ENCODE results near the gene USP12.
"Not testable (repeated sequence)": the region's sequence is repeated elsewhere in the genome, so short reads cannot be mapped to it uniquely, and the experiment has no call there.

USP12 gene

DNA sequence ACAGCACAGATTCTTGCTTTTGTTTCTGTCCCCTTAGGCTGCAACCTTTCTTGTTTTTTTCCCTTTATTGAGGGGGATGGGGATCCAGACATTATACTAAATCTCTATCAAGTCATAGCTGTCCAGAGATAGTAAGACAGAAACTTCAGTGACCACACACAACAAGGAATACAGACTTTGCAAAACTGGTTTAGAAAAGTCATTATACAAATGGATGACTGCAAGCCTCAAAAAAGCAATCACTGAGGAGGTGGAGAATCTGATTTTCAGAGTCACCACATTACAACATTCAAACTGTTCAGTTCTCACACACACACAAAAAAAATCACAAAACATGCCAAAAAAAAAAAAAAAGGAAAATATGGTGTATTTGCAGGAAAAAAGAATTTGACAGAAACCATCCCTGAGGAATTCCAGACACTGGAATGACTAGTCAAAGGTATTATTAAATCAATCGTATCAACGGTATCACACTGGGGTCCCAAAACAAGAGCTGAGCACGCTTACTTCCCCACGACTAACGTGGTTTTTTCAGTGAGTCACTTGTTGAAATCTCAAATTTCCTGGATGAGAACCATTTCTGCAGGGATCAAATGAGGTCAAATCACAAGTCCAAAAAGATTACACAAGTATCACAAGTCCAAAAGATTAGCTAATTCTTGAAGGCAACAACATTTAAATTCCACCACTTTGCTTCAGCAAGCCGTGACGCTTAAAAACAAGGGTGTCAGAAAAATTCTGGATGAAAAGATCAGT, 41.2 kb downstream of the USP12 start:
- peaks cover 91% of the 10 kb centered on the region for H3K4me1 Mint-ChIP-seq (ENCODE audit: low read depth)
- peak overlapping the region; percentile 66 for H3K4me3 Mint-ChIP-seq
- peaks cover 55% of the 10 kb centered on the region for H3K36me3 Mint-ChIP-seq (ENCODE audit: low read depth)

DNA sequence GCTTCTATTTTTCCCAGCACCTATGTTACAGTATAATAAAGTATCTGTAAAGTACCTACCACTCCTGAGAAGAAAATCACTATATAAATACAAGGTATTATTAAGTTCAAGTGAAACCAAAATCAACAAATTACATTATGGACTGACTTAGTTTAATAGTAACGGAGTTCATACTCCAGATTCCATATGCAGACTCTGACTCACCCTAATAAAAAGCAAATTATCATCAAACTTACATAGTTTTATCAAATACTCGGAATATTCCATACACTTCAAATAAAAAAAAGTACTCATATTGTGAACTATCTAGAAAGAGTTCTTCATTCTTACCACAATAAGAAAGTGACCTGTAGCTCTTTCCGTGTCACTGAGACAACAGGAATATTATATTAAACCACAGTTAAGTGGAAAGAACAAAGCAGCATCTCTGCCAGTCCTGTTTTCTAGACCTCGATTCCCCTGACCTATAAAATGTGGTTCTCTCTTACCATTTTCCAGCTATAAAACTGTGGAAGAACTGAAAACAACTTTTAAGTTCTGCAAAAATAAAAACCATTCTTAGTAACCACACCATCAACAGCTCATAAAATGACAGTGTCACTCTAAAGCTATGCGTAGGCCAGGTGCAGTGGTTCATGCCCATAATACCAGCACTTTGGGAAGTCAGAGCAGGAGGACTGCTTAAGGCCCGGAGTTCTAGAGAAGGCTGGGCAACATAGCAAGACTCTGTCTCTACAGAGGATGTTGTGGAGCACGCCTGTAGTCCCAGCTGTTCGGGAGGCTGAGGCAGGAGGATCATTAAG, 42.6 kb downstream of the USP12 start:
- peak overlapping the region; percentile 12 for H3K4me3 Mint-ChIP-seq
- H3K9me3 Mint-ChIP-seq, result peaks cover 16% of the 10 kb centered on the region
- H3K27me3 Mint-ChIP-seq, result no peaks in the 10 kb centered on the region
- peaks cover 62% of the 10 kb centered on the region for H3K36me3 Mint-ChIP-seq (ENCODE audit: low read depth)
- DNase-seq, result no peak
- peak overlapping the region; percentile 71 for H3K27ac Mint-ChIP-seq
- peaks cover 88% of the 10 kb centered on the region for H3K4me1 Mint-ChIP-seq (ENCODE audit: low read depth)

More for the DNA sequence above, 41.2 kb downstream of the USP12 start:
- no peaks in the 10 kb centered on the region for H3K27me3 Mint-ChIP-seq
- DNase-seq, result no peak
- H3K27ac Mint-ChIP-seq, result peak overlapping the region; percentile 98
- peaks cover 7% of the 10 kb centered on the region for H3K9me3 Mint-ChIP-seq

DNA sequence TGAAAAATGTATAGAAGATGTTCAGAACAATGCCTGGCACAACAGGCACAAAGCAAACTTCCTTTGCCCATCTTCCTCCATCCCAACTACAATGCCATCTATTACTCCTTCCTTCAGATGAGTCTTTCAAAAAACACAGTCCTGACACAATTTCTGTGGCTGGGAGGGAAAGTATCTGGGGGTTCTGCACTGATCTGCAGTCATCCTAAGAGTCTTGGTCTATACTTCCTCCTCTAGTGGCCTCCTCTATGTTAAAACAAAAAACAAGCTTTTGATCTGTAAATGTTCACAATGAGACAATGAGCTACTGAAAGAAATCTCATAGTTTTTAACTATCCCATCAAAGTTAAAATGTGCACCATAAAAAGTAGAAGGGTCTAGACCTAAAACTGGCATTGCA, 44.8 kb downstream of the USP12 start:
- Mint-ChIP-seq H3K4me1 (ENCODE audit: low read depth) (peaks cover 79% of the 10 kb centered on the region), H3K27ac (peak overlapping the region; percentile 13), H3K4me3 (no peak overlapping the region), H3K36me3 (ENCODE audit: low read depth) (peaks cover 81% of the 10 kb centered on the region), H3K27me3 (no peaks in the 10 kb centered on the region), H3K9me3 (peaks cover 26% of the 10 kb centered on the region)
- DNase-seq, result no peak

DNA sequence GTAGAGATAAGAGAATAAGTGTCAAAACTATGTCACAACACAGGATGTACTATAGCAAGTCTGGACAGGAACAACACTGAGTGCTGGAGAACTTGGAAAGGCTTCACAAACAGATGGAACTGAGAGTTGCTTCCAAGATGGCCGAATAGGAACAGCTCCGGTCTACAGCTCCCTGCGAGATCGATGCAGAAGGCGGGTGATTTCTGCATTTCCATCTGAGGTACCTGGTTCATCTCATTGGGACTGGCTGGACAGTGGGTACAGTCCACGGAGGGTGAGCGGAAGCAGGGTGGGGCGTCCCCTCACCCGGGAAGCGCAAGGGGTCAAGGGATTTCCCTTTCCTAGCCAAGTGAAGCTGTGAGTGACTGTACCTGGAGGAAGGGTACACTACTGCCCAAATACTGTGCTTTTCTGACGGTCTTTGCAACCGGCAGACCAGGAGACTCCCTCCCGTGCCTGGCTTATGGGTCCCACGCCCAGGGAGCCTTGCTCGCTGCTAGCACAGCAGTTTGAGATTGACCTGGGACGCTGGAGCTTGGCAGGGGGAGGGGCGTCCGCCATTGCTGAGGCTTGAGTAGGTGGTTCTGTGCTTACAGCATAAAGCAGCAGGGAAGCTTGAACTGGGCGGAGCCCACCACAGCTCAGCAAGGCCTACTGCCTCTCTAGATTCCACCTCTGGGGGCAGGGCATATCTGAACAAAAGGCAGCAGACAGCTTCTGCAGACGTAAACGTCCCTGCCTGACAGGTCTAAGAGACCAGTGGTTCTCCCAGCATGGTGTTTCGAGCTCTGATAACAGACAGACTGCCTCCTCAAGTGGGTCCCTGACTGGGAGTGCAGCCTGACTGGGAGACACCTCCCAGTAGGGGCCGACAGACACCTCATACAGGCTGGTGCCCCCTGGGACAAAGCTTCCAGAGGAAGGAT, 46.0 kb downstream of the USP12 start:
- peaks cover 88% of the 10 kb centered on the region for H3K36me3 Mint-ChIP-seq (ENCODE audit: low read depth)
- peaks cover 26% of the 10 kb centered on the region for H3K9me3 Mint-ChIP-seq
- no peak overlapping the region for H3K27ac Mint-ChIP-seq
- DNase-seq, result no peak
- H3K27me3 Mint-ChIP-seq, result no peaks in the 10 kb centered on the region
- H3K4me1 Mint-ChIP-seq (ENCODE audit: low read depth), result peaks cover 78% of the 10 kb centered on the region
- no peak overlapping the region for H3K4me3 Mint-ChIP-seq

DNA sequence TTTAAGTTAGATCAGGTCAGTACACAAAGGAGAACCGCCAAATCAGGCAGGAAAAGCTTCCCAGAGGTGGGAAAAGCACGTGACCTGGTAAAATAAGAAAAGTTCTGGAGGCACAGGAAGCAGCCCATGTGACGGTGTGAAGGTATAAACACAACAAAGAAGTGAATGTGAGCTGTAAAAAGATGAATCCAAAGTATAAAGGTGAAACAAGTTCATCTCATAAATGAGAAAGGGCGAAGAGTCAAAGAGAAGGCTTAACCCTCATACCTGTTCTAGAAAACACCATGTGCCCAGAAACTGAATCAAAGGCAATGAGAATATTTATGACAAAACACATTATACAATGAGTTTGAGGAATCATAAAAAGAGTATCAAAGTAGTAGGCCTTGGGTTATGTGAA, 47.0 kb downstream of the USP12 start:
- H3K36me3 Mint-ChIP-seq (ENCODE audit: low read depth), result peaks cover 88% of the 10 kb centered on the region
- H3K4me1 Mint-ChIP-seq (ENCODE audit: low read depth), result peaks cover 74% of the 10 kb centered on the region
- DNase-seq, result no peak
- no peak overlapping the region for H3K27ac Mint-ChIP-seq
- H3K9me3 Mint-ChIP-seq, result peaks cover 22% of the 10 kb centered on the region
- H3K4me3 Mint-ChIP-seq, result no peak overlapping the region
- H3K27me3 Mint-ChIP-seq, result no peaks in the 10 kb centered on the region

DNA sequence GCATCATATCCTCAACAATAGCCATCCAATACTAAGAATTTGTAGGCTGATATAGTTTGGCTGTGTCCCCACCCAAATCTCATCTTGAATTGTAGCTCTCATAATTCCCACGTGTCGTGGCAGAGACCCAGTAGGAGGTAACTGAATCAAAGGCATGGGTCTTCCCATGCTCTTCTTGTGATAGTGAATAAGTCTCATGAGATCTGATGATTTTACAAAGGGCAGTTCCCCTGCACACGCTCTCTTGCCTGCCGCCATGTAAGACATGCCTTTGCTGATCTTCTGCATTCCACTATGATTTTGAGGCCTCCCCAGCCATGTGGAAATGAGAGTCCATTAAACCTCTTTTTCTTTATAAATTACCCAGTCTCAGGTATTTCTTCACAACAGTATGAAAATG, 48.2 kb downstream of the USP12 start:
- Mint-ChIP-seq H3K36me3 (ENCODE audit: low read depth) (peaks cover 87% of the 10 kb centered on the region), H3K4me1 (ENCODE audit: low read depth) (peaks cover 74% of the 10 kb centered on the region), H3K9me3 (peaks cover 22% of the 10 kb centered on the region)
- not testable (repeated sequence) for H3K27ac Mint-ChIP-seq, H3K27me3 Mint-ChIP-seq, H3K4me3 Mint-ChIP-seq, DNase-seq

DNA sequence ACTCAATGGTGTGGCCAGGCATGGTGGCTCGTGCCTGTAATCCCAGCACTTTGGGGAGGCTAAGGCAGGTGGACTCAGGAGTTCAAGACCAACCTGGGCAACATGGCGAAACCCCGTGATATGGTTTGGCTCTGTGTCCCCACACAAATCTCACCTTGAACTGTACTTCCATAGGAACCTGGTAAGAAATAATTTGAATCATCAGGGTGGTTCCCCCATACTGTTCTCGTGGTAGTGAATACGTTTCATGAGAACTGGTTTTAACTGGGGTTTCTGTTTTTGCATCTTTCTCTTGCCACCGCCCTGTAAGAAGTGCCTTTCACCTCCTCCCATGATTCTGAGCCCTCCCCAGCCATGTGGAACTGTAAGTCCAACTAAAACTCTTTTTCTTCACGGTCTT, 49.6 kb downstream of the USP12 start:
- H3K9me3 Mint-ChIP-seq, result peaks cover 22% of the 10 kb centered on the region
- H3K4me3 Mint-ChIP-seq, result no peak overlapping the region
- H3K36me3 Mint-ChIP-seq (ENCODE audit: low read depth), result peaks cover 87% of the 10 kb centered on the region
- no peak for DNase-seq
- H3K27me3 Mint-ChIP-seq, result no peaks in the 10 kb centered on the region
- peaks cover 71% of the 10 kb centered on the region for H3K4me1 Mint-ChIP-seq (ENCODE audit: low read depth)
- H3K27ac Mint-ChIP-seq, result peak overlapping the region; percentile 29

DNA sequence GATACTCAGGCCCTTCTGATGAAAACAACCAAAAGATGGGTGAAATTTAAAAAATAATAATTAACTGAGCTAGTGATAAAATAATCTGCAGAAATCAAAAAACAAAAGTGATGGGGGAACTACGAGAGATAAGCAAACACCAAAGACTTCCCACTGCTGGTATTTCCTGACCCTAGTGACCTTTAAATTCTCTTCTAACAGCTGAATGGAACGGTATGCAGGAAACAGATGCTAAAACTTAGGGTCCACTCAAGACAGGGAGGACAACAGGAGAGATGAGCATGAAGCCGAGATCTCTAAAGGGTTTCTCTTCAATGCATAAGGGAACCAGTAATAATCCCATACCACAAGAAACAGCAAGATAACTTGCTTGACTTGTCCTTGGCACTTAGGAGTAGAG, 50.8 kb downstream of the USP12 start:
- Mint-ChIP-seq H3K9me3 (peaks cover 22% of the 10 kb centered on the region), H3K27ac (no peak overlapping the region), H3K4me3 (no peak overlapping the region), H3K4me1 (ENCODE audit: low read depth) (peaks cover 60% of the 10 kb centered on the region), H3K36me3 (ENCODE audit: low read depth) (peaks cover 91% of the 10 kb centered on the region), H3K27me3 (no peaks in the 10 kb centered on the region)
- no peak for DNase-seq

DNA sequence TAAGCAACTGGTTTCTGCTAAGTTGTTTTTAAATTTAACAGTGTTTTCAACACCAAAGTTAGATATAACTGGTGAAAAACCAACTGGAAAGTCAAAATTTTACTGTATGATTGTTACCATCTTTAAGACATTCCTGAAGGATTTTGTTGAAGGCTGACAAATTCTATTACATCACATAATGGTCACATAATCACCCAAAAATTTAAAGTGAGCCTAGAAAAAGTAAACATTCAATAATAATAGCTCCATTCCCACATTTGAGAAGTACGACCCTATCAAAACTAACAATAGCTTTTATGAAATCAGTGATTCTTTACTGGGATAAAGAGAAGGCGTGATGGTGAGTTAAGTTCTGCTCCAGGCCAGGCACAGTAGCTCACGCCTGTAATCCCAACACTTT, 51.6 kb downstream of the USP12 start:
- DNase-seq, result no peak
- Mint-ChIP-seq H3K9me3 (peaks cover 19% of the 10 kb centered on the region), H3K27me3 (no peaks in the 10 kb centered on the region), H3K4me3 (no peak overlapping the region), H3K36me3 (ENCODE audit: low read depth) (peaks cover 93% of the 10 kb centered on the region), H3K4me1 (ENCODE audit: low read depth) (peaks cover 63% of the 10 kb centered on the region), H3K27ac (no peak overlapping the region)

DNA sequence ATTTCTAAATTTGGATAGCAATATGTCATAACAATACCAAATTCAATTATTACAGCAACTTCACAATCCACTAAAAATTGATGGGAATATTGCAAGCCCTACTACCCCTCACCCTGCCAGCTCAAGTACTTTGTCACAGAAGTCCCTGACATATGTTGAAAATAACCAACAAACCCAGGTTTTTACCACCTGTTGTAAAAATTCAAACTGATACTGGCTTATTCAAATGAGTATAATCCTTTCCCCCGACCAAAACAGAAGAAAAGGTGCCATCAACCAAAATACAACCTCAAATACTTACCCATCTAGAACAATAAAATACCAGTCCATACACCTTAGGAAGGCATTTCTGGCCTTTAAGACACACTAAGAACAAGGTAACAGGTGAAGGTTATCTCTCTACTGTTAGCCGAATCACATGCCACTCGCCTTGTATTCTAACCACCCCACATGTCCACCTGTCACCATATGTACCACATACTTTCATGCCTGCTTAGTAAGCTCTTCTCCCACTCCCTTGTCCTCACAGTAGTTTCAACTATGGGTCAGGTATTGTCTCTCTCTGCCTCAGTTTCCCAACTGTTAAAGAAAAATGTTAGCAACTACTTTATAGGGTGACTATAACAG, 53.1 kb downstream of the USP12 start:
- H3K4me1 Mint-ChIP-seq (ENCODE audit: low read depth), result peaks cover 63% of the 10 kb centered on the region
- H3K27ac Mint-ChIP-seq, result no peak overlapping the region
- H3K27me3 Mint-ChIP-seq, result no peaks in the 10 kb centered on the region
- H3K4me3 Mint-ChIP-seq, result no peak overlapping the region
- DNase-seq, result no peak
- H3K9me3 Mint-ChIP-seq, result peaks cover 10% of the 10 kb centered on the region
- H3K36me3 Mint-ChIP-seq (ENCODE audit: low read depth), result peaks cover 92% of the 10 kb centered on the region

DNA sequence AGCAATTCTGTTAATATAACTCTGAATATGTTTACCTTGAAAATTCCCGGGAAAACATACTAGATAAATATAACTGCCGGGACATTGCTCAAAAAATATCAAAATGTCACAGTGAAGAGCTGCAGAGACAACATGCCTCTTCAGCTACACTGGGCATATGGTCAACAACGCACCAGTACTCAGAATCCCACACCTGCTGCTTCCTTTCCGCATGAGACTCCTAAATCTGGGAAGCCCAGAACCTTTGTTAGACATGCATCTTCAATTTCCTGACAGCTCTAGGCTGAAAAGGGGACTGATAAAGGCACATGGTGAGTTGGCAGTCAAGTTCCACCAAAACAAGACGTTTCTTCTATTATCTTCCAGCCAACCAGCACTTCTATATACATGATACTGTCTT, 53.7 kb downstream of the USP12 start:
- Mint-ChIP-seq H3K27me3 (no peaks in the 10 kb centered on the region), H3K4me3 (no peak overlapping the region), H3K9me3 (peaks cover 5% of the 10 kb centered on the region), H3K27ac (no peak overlapping the region), H3K4me1 (ENCODE audit: low read depth) (peaks cover 62% of the 10 kb centered on the region), H3K36me3 (ENCODE audit: low read depth) (peaks cover 92% of the 10 kb centered on the region)
- no peak for DNase-seq

DNA sequence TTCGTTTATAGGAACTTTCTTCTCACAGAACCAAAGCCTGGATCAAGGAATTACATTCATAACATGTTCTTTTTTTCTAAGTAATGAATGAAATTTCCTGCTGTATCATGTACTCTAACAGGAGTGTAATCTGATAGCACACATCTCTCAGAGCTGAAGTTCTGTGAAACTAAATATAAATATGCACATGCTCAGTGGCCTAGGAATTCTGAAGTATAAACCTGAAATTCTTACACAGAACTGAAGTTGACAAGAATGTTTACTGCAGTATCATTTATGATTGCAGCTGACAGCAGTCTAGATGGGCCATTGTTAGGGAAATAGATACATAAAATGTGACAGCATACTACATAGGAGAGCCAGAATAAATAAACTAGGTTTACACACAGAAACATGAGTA, 54.5 kb downstream of the USP12 start:
- Mint-ChIP-seq H3K4me3 (no peak overlapping the region), H3K4me1 (ENCODE audit: low read depth) (peaks cover 64% of the 10 kb centered on the region), H3K27me3 (no peaks in the 10 kb centered on the region), H3K27ac (no peak overlapping the region), H3K9me3 (peaks cover 2% of the 10 kb centered on the region), H3K36me3 (ENCODE audit: low read depth) (peaks cover 91% of the 10 kb centered on the region)
- no peak for DNase-seq

DNA sequence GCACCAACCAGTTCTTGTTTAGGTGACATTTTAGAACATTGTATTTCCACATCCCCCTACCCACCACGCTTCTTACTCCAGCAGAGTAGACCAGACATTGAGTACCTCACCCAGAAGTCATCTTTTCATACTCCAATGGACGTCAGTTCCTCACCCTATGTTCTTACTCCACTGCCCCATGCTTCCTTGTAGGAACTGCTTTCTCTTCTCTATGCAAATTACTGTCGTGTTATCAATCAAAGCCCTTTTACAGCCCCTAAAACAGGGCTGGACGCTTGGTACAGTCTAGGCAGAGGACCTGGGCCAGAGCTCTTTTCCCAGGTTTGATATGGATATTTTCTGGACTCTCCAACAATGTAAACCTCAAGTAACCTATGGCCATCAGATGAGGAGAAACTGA, 58.2 kb downstream of the USP12 start:
- no peaks in the 10 kb centered on the region for H3K27me3 Mint-ChIP-seq
- H3K4me3 Mint-ChIP-seq, result no peak overlapping the region

DNA sequence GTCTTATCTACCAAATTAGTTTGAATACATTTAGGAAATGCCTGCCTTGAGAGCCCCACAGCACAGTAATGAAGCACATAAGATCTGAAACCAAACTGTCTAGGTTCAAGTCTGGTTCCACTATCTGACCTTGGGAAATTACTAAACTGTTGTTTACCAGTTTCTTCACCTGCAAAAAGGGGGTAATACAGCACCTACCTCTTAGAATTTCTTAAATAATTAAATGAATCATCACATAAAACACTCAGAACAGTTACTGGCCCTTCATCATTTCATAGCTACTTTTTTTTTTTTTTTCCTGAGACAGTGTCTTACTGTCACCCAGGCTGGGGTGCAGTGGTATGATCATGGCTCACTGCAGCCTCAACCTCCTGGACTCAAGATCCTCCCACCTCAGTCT, 59.6 kb downstream of the USP12 start:
- H3K27me3 Mint-ChIP-seq, result no peaks in the 10 kb centered on the region
- DNase-seq, result no peak
- no peak overlapping the region for H3K4me3 Mint-ChIP-seq
- H3K4me1 Mint-ChIP-seq (ENCODE audit: low read depth), result peaks cover 44% of the 10 kb centered on the region
- H3K27ac Mint-ChIP-seq, result peak overlapping the region; percentile 50
- peaks cover 2% of the 10 kb centered on the region for H3K9me3 Mint-ChIP-seq
- peaks cover 76% of the 10 kb centered on the region for H3K36me3 Mint-ChIP-seq (ENCODE audit: low read depth)

More for the DNA sequence above, 58.2 kb downstream of the USP12 start:
- peaks cover 53% of the 10 kb centered on the region for H3K4me1 Mint-ChIP-seq (ENCODE audit: low read depth)
- H3K36me3 Mint-ChIP-seq (ENCODE audit: low read depth), result peaks cover 83% of the 10 kb centered on the region
- H3K9me3 Mint-ChIP-seq, result peaks cover 2% of the 10 kb centered on the region
- no peak overlapping the region for H3K27ac Mint-ChIP-seq
- DNase-seq, result no peak

Data from activated T-cell treated with anti-CD3 and anti-CD28 coated beads, Interleukin-2, amount 50 U/mL, for 24 hours (primary cell).